Measurements from ENCODE around the gene DYNLT1. TPM values are rescaled to one million over a fixed set of nuclear protein-coding genes. Genes with fewer than 3 reads are reported as not detected.

DYNLT1 gene
- total RNA-seq, 3 donors from 2014 or later, result 113 to 153 (median 147) TPM

DNA sequence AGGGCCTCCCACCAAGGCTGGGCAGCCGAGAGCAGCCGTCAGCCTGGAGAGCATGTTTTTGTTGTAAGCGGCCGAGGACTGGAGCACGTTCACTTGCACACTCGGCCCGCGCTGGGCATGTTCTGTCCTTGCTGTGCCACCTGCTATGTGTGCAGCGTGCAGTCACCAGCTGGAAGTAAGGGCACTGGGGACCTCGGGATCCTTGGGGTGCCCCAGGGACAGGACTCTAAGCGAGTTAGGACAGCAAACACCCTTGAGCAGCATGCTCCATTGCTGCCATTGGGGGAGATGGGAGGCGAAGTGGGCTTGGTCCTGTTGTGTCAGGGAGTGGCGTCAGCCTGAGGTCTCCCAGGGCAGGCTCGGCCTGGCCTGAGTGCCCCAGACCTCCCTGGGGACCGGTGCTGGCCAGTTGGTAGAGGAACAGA is 18.6 kb downstream of the DYNLT1 start:
- DNase-seq (no peak), ATAC-seq (no peak)
- Histone ChIP-seq H3K4me3 (no peak overlapping the region), H3K4me1 (ENCODE audit: low read depth) (peaks cover 12% of the 10 kb centered on the region), H3K36me3 (ENCODE audit: low read depth) (peaks cover 5% of the 10 kb centered on the region), H3K9me3 (no peaks in the 10 kb centered on the region)
- no peak for TF ChIP-seq CTCF (IDR thresholded peaks at IDR 0.05)
- intact Hi-C loops (cut with DNase I, micrococcal nuclease), result no loop called here

- peaks cover 6% of the 10 kb centered on the region for H3K36me3 ChIP-seq (ENCODE audit: low read depth)
- DNase-seq, result no peak
- intact Hi-C loops (cut with DNase I, micrococcal nuclease), result no loop called here
Measured at GRCh38 chr6:158624684-158625682, 19.6 kb downstream of the DYNLT1 start.

GRCh38 chr6:158622545-158623190 is 21.9 kb downstream of the DYNLT1 start:
- DNase-seq, result no peak
- Histone ChIP-seq H3K4me1 (ENCODE audit: low read depth) (peaks cover 6% of the 10 kb centered on the region), H3K36me3 (ENCODE audit: low read depth) (peaks cover 6% of the 10 kb centered on the region), H3K9me3 (no peaks in the 10 kb centered on the region), H3K4me3 (no peak overlapping the region)
- ATAC-seq, result no peak
- intact Hi-C loops (cut with DNase I, micrococcal nuclease), result no loop called here
- no peak for TF ChIP-seq CTCF (IDR thresholded peaks at IDR 0.05)

More at GRCh38 chr6:158624684-158625682, 19.6 kb downstream of the DYNLT1 start:
- H3K4me3 ChIP-seq, result no peak overlapping the region
- no peak for TF ChIP-seq CTCF (IDR thresholded peaks at IDR 0.05)
- H3K9me3 ChIP-seq, result no peaks in the 10 kb centered on the region
- no peak for ATAC-seq
- peaks cover 3% of the 10 kb centered on the region for H3K4me1 ChIP-seq (ENCODE audit: low read depth)

- Histone ChIP-seq H3K4me1 (ENCODE audit: low read depth) (peaks cover 6% of the 10 kb centered on the region), H3K9me3 (no peaks in the 10 kb centered on the region), H3K4me3 (no peak overlapping the region), H3K36me3 (ENCODE audit: low read depth) (peaks cover 6% of the 10 kb centered on the region)
- no peak for TF ChIP-seq CTCF (IDR thresholded peaks at IDR 0.05)
- DNase-seq (peak in 1 of 3 donors; percentile 31), ATAC-seq (no peak)
- intact Hi-C loops (cut with DNase I, micrococcal nuclease), result no loop called here
Measured at GRCh38 chr6:158621694-158622544, 22.6 kb downstream of the DYNLT1 start.
